Panc1 (cell line): ENCODE measurements around the gene C1orf198. TPM values are rescaled to one million over a fixed set of nuclear protein-coding genes. Genes with fewer than 3 reads are reported as not detected.

Experiments used
- ATAC-seq: fragments of 200-7000 bp; cut with Tn5 transposase; 2 replicates; pipeline ENCODE4 v1.9.1; 2020; ENCODE audit warnings: mild to moderate bottlenecking, moderate library complexity
- BruUV-seq: library from RNA; stranded (reverse); fragments of 400-500 nt; replicated peaks from 2 replicates; lab custom pipeline; 2021; lab: Mats Ljungman, UMichigan
- CTCF ChIA-PET: fragments of 300-600 bp; sonication (Branson Sonifier 250); formaldehyde crosslinking; loops from one replicate; lab custom pipeline; 2022; ENCODE audit warnings: antibody characterized with exemption; lab: Charles Lee
- POLR2A ChIA-PET: fragments of 300-600 bp; sonication (Branson Sonifier 250); formaldehyde crosslinking; loops from one replicate; lab custom pipeline; 2022; ENCODE audit warnings: antibody characterized with exemption; lab: Charles Lee
- DNase-seq: peaks from one replicate; pipeline ENCODE4 v3.0.0-alpha.2; 2010; ENCODE audit warnings: low read depth, low spot score
- H3K27ac ChIP-seq: 2 replicates; pipeline ENCODE4 v1.5.1; 2011; ENCODE audit warnings: mild to moderate bottlenecking, low read length, inconsistent platforms
- H3K27me3 ChIP-seq: fragments of 200-500 bp; sonication (Bioruptor generic); 2 replicates; pipeline ENCODE4 v1.6.0; 2014; ENCODE audit warnings: low read length, inconsistent platforms; ENCODE audit not compliant: control insufficient read depth, insufficient read depth
- H3K36me3 ChIP-seq: fragments of 200-500 bp; sonication (Bioruptor generic); 2 replicates; pipeline ENCODE4 v1.5.1; 2014; ENCODE audit warnings: inconsistent platforms, mild to moderate bottlenecking, low read length, moderate library complexity; ENCODE audit not compliant: control insufficient read depth, insufficient read depth
- H3K4me1 ChIP-seq: 2 replicates; pipeline ENCODE4 v1.5.1; 2011; ENCODE audit warnings: inconsistent platforms, mild to moderate bottlenecking, low read length, moderate library complexity; ENCODE audit not compliant: control insufficient read depth, insufficient read depth
- H3K4me3 ChIP-seq, 2 experiments: 2 replicates each; pipeline ENCODE4 v1.5.1; 2011 to 2012; ENCODE audit warnings: low read depth in 2 of 2, low read length in 2 of 2, mild to moderate bottlenecking in 2 of 2, inconsistent platforms in 1 of 2, moderate library complexity in 1 of 2
- H3K9me3 ChIP-seq: fragments of 200-500 bp; sonication (Bioruptor generic); 2 replicates; pipeline ENCODE4 v1.5.1; 2014; ENCODE audit warnings: low read depth, mild to moderate bottlenecking, inconsistent platforms, low read length, moderate library complexity; ENCODE audit not compliant: control insufficient read depth, insufficient read depth
- CTCF ChIP-seq: fragments of 450-650 bp; IDR thresholded peaks from 2 replicates; pipeline ENCODE4 v1.5.1; 2017; ENCODE audit warnings: mild to moderate bottlenecking
- POLR2AphosphoS5 ChIP-seq: IDR thresholded peaks from 2 replicates; pipeline ENCODE4 v1.6.1; 2012; ENCODE audit warnings: mild to moderate bottlenecking, low read depth, low read length, moderate library complexity
- REST ChIP-seq, 2 experiments: IDR thresholded peaks; 2 replicates each; pipeline ENCODE4 v1.6.1; 2011 to 2012; ENCODE audit warnings: low read depth in 2 of 2, control low read depth in 1 of 2, low read length in 1 of 2, mild to moderate bottlenecking in 1 of 2, moderate library complexity in 1 of 2; ENCODE audit not compliant: insufficient read depth in 1 of 2
- SIN3A ChIP-seq: IDR thresholded peaks from 2 replicates; pipeline ENCODE4 v1.6.1; 2012; ENCODE audit warnings: low read depth, mild to moderate bottlenecking, low read length, moderate library complexity, borderline replicate concordance; ENCODE audit not compliant: insufficient read depth
- TCF7L2 ChIP-seq: IDR thresholded peaks from 2 replicates; pipeline ENCODE4 v1.6.1; 2011; ENCODE audit warnings: mild to moderate bottlenecking, low read depth, low read length, inconsistent platforms
- in situ Hi-C: cut with HindIII; loops from 2 replicates; pipeline ENCODE4 v1.10.0; 2016; ENCODE audit warnings: low sequenced_read_pairs, low pct_unique_long_range_greater_than_20kb
- intact Hi-C: fragments of 100-400 bp; cut with micrococcal nuclease; formaldehyde crosslinking; loops from one replicate; pipeline ENCODE4 v1.10.0; 2022; ENCODE audit not compliant: unreplicated experiment
- total RNA-seq: library from RNA; stranded (reverse); gene quantifications from one replicate; pipeline ENCODE4 v1.2.1, GENCODE V29; 2021; ENCODE audit not compliant: unreplicated experiment

Gene C1orf198
- total RNA-seq, 1 experiment from 2014 or later = 33.6 TPM

- Histone ChIP-seq H3K4me1 (no peaks in the 10 kb centered on the region), H3K4me3 (no peak overlapping the region), H3K27ac (no peak overlapping the region), H3K9me3 (peaks cover 3% of the 10 kb centered on the region; the same call in 1 of the 2 replicates), H3K27me3 (no peaks in the 10 kb centered on the region), H3K36me3 (no peaks in the 10 kb centered on the region)
- in situ Hi-C loops (no loop called here), intact Hi-C loops (loop anchor here (10.0 kb wide), 1 partner anchor 89 kb away; no protein-coding TSS in a partner anchor)
- CTCF ChIA-PET = no interaction called here
- no TSS peak for BruUV-seq
- ATAC-seq (no peak), DNase-seq (no peak)
- TF ChIP-seq POLR2AphosphoS5 = no peak
- TF ChIP-seq REST (IDR thresholded peaks at IDR 0.05; ENCODE audit: insufficient read depth in 1 of 2, low read depth in 2 of 2, low read length in 1 of 2) = no peak
- no peak for TF ChIP-seq TCF7L2
- TF ChIP-seq CTCF = no peak
- no peak for TF ChIP-seq SIN3A
- POLR2A ChIA-PET = no interaction called here
Measured at GRCh38 chr1:230816018-230816417, 52.3 kb downstream of the C1orf198 start.

GRCh38 chr1:230814949-230815692 lies 53.2 kb downstream of the C1orf198 start:
- Histone ChIP-seq H3K27ac (no peak overlapping the region), H3K36me3 (no peaks in the 10 kb centered on the region), H3K9me3 (peaks cover 3% of the 10 kb centered on the region; the same call in 1 of the 2 replicates), H3K4me3 (no peak overlapping the region), H3K4me1 (no peaks in the 10 kb centered on the region), H3K27me3 (no peaks in the 10 kb centered on the region)
- no peak for ATAC-seq
- POLR2A ChIA-PET = no interaction called here
- CTCF ChIA-PET = no interaction called here
- no TSS peak for BruUV-seq
- TF ChIP-seq POLR2AphosphoS5 (no peak), TCF7L2 (no peak), CTCF (no peak), SIN3A (no peak), REST (IDR thresholded peaks at IDR 0.05; ENCODE audit: insufficient read depth in 1 of 2, low read depth in 2 of 2, low read length in 1 of 2) (no peak)
- DNase-seq = no peak
- intact Hi-C loops (loop anchor here (10.0 kb wide), 1 partner anchor 90 kb away; no protein-coding TSS in a partner anchor), in situ Hi-C loops (no loop called here)
